GM12892 (cell line): Measurements from ENCODE around the gene DAGLA.

Experiments used
- DNase-seq: peaks from one replicate; pipeline ENCODE4 v3.0.0; 2011; ENCODE audit not compliant: insufficient read length
- FAIRE-seq: peaks from 2 replicates; lab custom pipeline; 2011; peaks lifted over from hg19 to GRCh38; lab: Jason Lieb, UNC
- POLR2A ChIP-seq: IDR thresholded peaks from 2 replicates; pipeline ENCODE4 v1.6.1; 2011; ENCODE audit warnings: low read depth, low read length, control low read depth
- POLR2AphosphoS5 ChIP-seq: IDR thresholded peaks from 2 replicates; pipeline ENCODE4 v1.6.1; 2011; ENCODE audit warnings: low read depth, low read length, control low read depth
- TAF1 ChIP-seq: IDR thresholded peaks from 2 replicates; pipeline ENCODE4 v1.6.1; 2011; ENCODE audit warnings: low read depth, mild to moderate bottlenecking, control low read depth, low read length, borderline replicate concordance

Gene DAGLA

GRCh38 chr11:61769169-61769920 lies 89.2 kb downstream of the DAGLA start:
- no peak for TF ChIP-seq POLR2A
- FAIRE-seq (no peak), DNase-seq (no peak)

DNA sequence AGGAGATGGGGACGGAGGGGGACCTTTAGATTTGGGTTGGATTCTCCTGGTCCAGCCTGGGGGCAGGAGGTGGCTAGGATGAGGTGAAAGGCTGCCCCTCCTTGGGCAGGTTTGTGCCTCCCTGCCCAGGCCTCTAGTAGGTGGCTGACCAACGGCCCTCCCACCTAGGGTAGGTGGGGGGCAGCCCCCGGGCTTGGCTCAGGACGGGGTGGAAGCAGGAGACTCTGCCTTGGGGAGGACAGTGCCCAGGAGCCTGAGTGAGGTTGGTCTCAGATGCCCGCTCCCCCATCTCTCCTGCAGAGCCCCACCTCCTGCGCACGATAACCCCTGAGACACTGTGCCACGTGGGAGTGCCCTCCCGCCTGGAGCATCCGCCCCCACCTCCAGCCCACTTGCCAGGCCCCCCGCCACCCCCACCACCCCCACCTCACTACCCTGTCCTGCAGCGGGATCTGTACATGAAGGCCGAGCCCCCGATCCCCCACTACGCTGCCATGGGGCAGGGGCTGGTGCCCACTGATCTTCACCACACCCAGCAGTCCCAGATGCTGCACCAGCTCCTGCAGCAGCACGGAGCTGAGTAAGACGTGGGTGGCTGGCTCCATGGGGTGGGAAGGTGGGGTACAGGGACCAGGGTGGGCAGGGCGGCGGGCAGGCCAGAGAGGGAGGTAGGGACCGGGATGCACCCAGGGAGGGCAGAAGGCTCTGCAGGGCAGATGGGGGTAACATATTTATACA lies 89.9 kb downstream of the DAGLA start:
- FAIRE-seq: no peak
- TF ChIP-seq POLR2AphosphoS5: no peak
- no peak for TF ChIP-seq POLR2A
- no peak for TF ChIP-seq TAF1
- no peak for DNase-seq

GRCh38 chr11:61771195-61771894 lies 91.2 kb downstream of the DAGLA start:
- no peak for DNase-seq
- TF ChIP-seq POLR2A (no peak), TAF1 (no peak), POLR2AphosphoS5 (no peak)
- FAIRE-seq: no peak

- FAIRE-seq: no peak
- DNase-seq: no peak
- TF ChIP-seq POLR2AphosphoS5 (no peak), TAF1 (no peak), POLR2A (no peak)
These were observed 91.8 kb downstream of the DAGLA start for GRCh38 chr11:61771985-61772455.

- FAIRE-seq: no peak
These were observed 93.2 kb downstream of the DAGLA start for GRCh38 chr11:61773356-61773755.

DNA sequence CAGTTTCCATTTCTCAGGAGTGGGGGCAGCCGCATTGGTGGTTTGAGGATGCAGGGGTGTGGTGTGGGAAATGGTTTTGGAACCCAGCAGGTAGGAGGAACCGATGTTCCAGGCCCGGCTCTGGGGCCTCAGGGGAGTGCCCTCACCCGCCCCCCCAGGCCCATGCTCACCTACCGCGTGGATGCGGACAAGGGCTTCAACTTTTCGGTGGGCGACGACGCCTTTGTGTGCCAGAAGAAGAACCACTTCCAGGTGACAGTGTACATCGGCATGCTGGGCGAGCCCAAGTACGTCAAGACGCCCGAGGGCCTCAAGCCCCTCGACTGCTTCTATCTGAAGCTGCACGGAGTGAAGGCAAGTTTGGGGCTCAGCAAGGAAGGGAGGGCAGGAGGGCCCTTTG lies 93.6 kb downstream of the DAGLA start:
- TF ChIP-seq POLR2A (no peak), POLR2AphosphoS5 (no peak), TAF1 (no peak)
- FAIRE-seq: no peak

More at GRCh38 chr11:61773356-61773755, 93.2 kb downstream of the DAGLA start:
- no peak for TF ChIP-seq POLR2A
- no peak for TF ChIP-seq POLR2AphosphoS5
- TF ChIP-seq TAF1: no peak
- no peak for DNase-seq

GRCh38 chr11:61774411-61774810 lies 94.2 kb downstream of the DAGLA start:
- DNase-seq (no peak), FAIRE-seq (no peak)
- no peak for TF ChIP-seq POLR2A
- TF ChIP-seq POLR2AphosphoS5: no peak
- TF ChIP-seq TAF1: no peak

More for the DNA sequence above, 93.6 kb downstream of the DAGLA start:
- DNase-seq: no peak

DNA sequence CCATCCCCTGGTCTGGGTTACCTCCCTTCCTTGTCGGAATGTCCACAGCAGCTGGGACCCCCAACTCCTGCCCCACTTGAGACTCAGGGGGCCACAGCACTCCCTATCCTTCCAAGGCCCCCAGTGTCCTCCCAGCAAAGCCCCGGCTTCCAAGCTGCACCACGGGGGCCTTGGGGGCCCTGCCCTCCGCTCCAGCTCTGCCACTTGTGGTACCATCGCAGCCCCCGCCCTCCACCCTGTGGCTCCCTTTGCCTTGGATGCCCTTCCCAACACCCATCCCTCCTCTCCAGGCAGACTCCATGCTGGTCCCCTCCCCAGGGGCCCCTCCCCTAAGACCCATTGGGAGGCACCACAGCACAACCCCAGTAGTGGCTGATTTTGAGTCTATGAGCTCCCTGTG lies 94.9 kb downstream of the DAGLA start:
- TF ChIP-seq TAF1: no peak
- no peak for TF ChIP-seq POLR2AphosphoS5
- no peak for TF ChIP-seq POLR2A
- DNase-seq: no peak
- FAIRE-seq: no peak

GRCh38 chr11:61775606-61776554 lies 95.7 kb downstream of the DAGLA start:
- FAIRE-seq: no peak
- DNase-seq: no peak
- TF ChIP-seq POLR2A (no peak), POLR2AphosphoS5 (no peak), TAF1 (no peak)

DNA sequence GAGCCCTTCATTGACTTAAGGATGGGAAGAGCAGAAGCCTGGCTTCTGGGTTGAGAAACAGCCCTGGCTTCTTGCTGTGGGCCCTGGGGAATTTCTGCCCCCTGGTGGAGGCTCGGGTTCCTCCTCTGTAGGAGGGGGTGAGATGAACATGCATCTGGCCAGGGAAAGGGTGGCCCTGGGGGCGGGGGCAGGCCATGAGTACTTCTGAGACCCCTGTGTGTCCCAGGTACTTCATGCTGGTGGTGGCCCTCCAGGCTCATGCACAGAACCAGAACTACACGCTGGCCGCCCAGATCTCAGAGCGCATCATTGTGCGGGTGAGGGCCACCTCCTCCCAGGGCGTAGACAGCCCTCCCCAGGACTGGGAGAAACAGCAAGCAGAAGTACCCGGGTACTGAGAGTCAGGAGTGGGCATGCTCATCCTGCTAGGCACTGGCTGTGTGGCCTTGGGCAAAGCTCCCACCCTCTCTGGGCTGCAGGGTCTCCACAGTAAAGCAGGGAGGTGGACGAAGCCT lies 96.4 kb downstream of the DAGLA start:
- DNase-seq (peak; percentile 94), FAIRE-seq (peak; percentile 67)
- no peak for TF ChIP-seq TAF1
- TF ChIP-seq POLR2A: no peak
- no peak for TF ChIP-seq POLR2AphosphoS5
